ENCODE data around the gene USP37. TPM values are rescaled to one million over a fixed set of nuclear protein-coding genes. Genes with fewer than 3 reads are reported as not detected.

Gene USP37
- total and polyA plus RNA-seq, 2 of the 13 experiments (the other 11 are each of a cell fraction or from before 2014, with no cell fraction given), result 6.5 to 30.6 TPM

DNA sequence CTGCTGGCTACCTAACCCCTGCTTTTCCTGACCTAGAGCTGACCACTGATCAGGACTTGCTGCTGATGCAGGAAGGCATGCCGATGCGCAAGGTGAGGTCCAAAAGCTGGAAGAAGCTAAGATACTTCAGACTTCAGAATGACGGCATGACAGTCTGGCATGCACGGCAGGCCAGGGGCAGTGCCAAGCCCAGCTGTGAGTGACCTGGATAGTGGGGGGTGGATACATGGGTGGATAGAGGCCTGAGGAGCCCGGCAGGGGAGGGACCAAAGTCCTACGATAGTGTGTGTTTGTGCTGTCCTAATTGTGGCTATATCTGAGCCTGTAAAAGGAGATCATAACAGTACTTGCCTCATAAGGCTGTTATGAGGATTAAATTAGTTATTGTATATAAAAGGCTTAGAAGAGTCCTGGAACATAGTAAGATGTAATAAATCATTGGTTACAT is 47.7 kb upstream of the USP37 start (continued):
- TF ChIP-seq ZNF142 (CRISPR knock-in tag; IDR thresholded peaks at IDR 0.05) (no peak), FOXA3 (CRISPR knock-in tag; IDR thresholded peaks at IDR 0.05) (no peak), FOXK1 (CRISPR knock-in tag; IDR thresholded peaks at IDR 0.05; ENCODE audit: borderline replicate concordance, low read depth) (no peak), SALL1 (CRISPR knock-in tag; IDR thresholded peaks at IDR 0.05) (peak; percentile 50), RERE (CRISPR knock-in tag; IDR thresholded peaks at IDR 0.05; ENCODE audit: low read depth) (no peak), KDM2A (CRISPR knock-in tag; IDR thresholded peaks at IDR 0.05; ENCODE audit: borderline replicate concordance, low read depth) (no peak), SRSF4 (IDR thresholded peaks at IDR 0.05; ENCODE audit: low read depth, low read length, poor library complexity, severe bottlenecking) (no peak), ZBTB38 (CRISPR knock-in tag; IDR thresholded peaks at IDR 0.05) (no peak), ESRRA (CRISPR knock-in tag; IDR thresholded peaks at IDR 0.05; ENCODE audit: low read depth) (no peak), ZC3H4 (CRISPR knock-in tag; IDR thresholded peaks at IDR 0.05; ENCODE audit: borderline replicate concordance) (no peak), FOXC1 (CRISPR knock-in tag; IDR thresholded peaks at IDR 0.05; ENCODE audit: borderline replicate concordance) (no peak), CAMTA2 (CRISPR knock-in tag; IDR thresholded peaks at IDR 0.05; ENCODE audit: borderline replicate concordance) (no peak)
- TF ChIP-seq, protein P1, sequence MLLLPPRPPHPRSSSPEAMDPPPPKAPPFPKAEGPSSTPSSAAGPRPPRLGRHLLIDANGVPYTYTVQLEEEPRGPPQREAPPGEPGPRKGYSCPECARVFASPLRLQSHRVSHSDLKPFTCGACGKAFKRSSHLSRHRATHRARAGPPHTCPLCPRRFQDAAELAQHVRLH (CRISPR knock-in tag; IDR thresholded peaks at IDR 0.05; ENCODE audit: borderline replicate concordance, low read depth), result no peak

All from HepG2 (cell line).